GM12874 (cell line): ENCODE measurements around the gene CCND3.

Source experiments
- CTCF ChIP-seq: IDR thresholded peaks from 2 replicates; pipeline ENCODE4 v1.5.1; 2011; ENCODE audit warnings: low read depth, mild to moderate bottlenecking, control low read depth, low read length, moderate library complexity; ENCODE audit not compliant: insufficient read depth

CCND3 gene

GRCh38 chr6:41941280-41942066 lies at the start of gene CCND3:
Gene CCND3 (minus strand): TSS chr6:41941808. CDS start chr6:41941649, 159 bp downstream.
- no peak for TF ChIP-seq CTCF

- no peak for TF ChIP-seq CTCF
Observed at GRCh38 chr6:41986339-41986738, 44.7 kb upstream of the CCND3 start.

- no peak for TF ChIP-seq CTCF
Observed at GRCh38 chr6:41984623-41985022, 43.0 kb upstream of the CCND3 start.

GRCh38 chr6:41976794-41977484 lies 35.3 kb upstream of the CCND3 start:
- TF ChIP-seq CTCF = no peak

- TF ChIP-seq CTCF = no peak
Observed at GRCh38 chr6:41975276-41975675, 33.7 kb upstream of the CCND3 start.

- TF ChIP-seq CTCF = no peak
Observed at GRCh38 chr6:41974281-41974825, 32.7 kb upstream of the CCND3 start.

- TF ChIP-seq CTCF = no peak
Observed at GRCh38 chr6:41972826-41973225, 31.2 kb upstream of the CCND3 start.
